HG02852 (cell line): ENCODE data around the gene ANXA2.

Experiments
- ATAC-seq: cut with Tn5 transposase; IDR thresholded peaks from one replicate; pipeline ENCODE4 v1.9.1; 2021; ENCODE audit warnings: mild to moderate bottlenecking, moderate library complexity; ENCODE audit not compliant: unreplicated experiment

Gene ANXA2

DNA sequence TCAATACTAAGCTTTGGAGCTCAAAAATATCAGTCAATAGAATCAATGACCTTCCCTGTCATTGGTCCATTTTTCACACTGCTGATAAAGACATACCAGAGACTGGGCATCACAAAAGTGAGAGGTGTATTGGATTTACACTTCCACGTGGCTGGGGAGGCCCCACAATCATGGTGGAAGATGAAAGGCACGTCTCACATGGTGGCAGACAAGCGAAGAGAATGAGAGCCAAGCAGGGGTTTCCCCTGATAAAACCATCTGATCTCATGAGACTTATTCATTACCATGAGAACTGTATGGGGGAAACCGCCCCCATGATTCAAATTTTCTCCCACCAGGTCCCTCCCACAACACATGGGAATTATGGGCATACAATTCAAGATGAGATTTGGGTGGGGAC, 81.9 kb downstream of the ANXA2 start:
- ATAC-seq: no peak

DNA sequence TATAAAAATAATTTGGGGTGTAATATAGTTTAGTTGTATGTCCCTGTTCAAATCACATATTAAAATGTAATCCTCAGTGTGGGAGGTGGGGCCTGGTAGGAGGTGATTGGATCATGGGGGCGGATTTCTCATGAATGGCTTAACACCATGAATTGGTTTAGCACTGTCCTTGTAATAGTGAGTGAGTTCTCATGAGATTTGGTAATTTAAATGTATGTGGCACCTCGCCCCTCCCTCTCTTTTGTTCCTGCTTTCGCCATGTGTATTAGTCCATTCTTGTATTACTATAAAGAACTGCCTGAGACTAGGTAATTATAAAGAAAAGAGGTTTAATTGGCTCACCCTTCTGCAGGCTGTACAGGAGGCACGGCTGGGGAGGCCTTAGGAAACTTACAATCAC, 83.9 kb downstream of the ANXA2 start:
- no peak for ATAC-seq

DNA sequence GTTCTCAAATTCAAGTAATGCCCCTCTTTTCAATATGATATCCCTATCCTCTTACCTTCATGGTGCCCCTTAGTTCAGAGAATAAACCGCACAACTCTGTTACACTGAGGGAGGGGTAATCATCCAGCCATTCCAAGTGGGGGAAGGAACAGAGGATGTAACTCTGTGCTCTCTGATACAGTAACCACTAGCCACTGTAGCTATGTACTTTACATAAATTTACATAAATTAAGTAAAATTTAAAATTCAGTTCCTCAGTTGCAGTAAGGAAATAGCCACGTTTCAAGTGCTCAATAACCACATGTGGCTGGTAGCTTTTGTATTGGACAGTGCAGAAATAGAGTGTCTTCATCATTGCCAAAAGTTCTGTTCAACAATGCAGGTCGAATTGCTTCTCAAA, 90.8 kb downstream of the ANXA2 start:
- ATAC-seq: no peak

DNA sequence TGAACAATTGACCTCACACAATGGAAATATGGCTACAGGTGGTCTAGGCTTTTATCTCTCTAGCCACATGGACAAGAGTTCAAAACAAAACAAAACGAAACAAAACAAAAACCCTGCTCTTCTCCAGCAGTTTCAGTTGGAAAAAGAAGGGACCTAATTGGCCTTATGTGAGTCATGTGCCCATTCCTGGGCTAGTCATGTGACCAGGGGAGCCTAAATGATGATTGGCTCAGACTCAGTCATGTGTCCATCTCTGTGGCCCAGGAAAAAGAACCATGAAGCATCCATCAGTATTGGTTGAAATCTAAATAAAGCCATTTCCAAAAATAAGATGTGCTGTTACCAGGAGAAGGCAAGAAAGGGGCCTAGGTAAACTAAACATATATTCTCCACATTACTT, 96.8 kb downstream of the ANXA2 start:
- no peak for ATAC-seq

DNA sequence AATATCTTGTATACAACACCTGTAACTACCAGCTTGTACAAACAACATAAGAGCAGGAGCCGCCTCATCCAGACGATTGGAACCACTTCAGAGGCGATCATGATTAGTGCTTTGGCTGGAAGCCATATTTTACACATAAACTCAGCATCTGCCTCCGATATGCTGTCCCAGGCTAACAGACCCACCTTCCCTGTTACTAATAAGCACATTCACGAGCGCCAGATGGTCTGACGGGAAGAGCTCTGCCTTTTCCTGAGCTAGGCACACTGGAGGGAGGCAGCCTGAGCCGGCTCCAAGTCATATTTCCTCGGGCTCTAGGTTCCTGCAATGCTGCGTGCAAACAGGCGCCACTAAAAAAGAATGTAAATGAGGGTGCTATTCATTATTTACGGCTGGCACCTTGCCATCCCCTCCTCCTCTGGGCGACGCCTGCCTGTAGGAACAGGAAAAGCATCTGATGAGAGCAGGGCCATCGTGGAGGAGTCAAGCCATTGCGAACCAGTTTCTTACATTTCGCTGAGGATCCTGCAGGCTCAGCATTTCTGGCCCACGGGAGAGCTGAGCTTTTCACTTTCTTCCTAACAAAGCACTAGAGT, 98.2 kb downstream of the ANXA2 start:
- ATAC-seq: no peak
